B cell (primary cell): ENCODE measurements around the gene CMTM3. TPM values are rescaled to one million over a fixed set of nuclear protein-coding genes. Genes with fewer than 3 reads are reported as not detected.

Source experiments
- ATAC-seq: fragments of 200-7000 bp; cut with Tn5 transposase; one replicate; pipeline ENCODE4 v1.10.0; 2021; ENCODE audit warnings: low read depth, mild to moderate bottlenecking, moderate number of reproducible peaks, moderate library complexity
- CTCF ChIA-PET: fragments of 350-600 bp; sonication (Branson Sonifier 250); formaldehyde crosslinking; loops from one replicate; lab custom pipeline; 2021; ENCODE audit warnings: antibody characterized with exemption, inconsistent platforms; lab: Charles Lee
- POLR2A ChIA-PET: fragments of 350-600 bp; sonication (Branson Sonifier 250); formaldehyde crosslinking; loops from one replicate; lab custom pipeline; 2021; ENCODE audit warnings: antibody characterized with exemption; lab: Charles Lee
- DNase-seq: peaks from one replicate; pipeline ENCODE4 v3.0.0; 2013
- H2AFZ ChIP-seq: 2 replicates; pipeline ENCODE4 v1.6.1; 2012; ENCODE audit warnings: mild to moderate bottlenecking, low read depth, low read length; ENCODE audit not compliant: insufficient read depth, poor library complexity, severe bottlenecking
- H3K27ac ChIP-seq, 2 donors: 1 replicate in 1 of 2; 2 replicates in 1 of 2; pipeline ENCODE4 v1.5.1; 2012 to 2013; ENCODE audit warnings: low read length in 2 of 2, mild to moderate bottlenecking in 2 of 2, moderate library complexity in 1 of 2
- H3K27me3 ChIP-seq, 4 experiments: fragments of 200-600 bp in 1 of 4; sonication (generic) in 1 of 4; replicated peaks in 1 of 4; 1 replicate in 2 of 4; 2 replicates in 2 of 4; pipeline versions ENCODE4 v1.6.1 to v1.7.0; 2013 to 2016; ENCODE audit warnings: low read length in 3 of 4, mild to moderate bottlenecking in 2 of 4, mixed read lengths in 1 of 4, moderate library complexity in 1 of 4; ENCODE audit not compliant: insufficient read depth in 4 of 4, control insufficient read depth in 3 of 4; ENCODE audit errors: control extremely low read depth in 1 of 4
- H3K36me3 ChIP-seq, 2 experiments: replicated peaks in 1 of 2; 1 replicate in 1 of 2; 2 replicates in 1 of 2; pipeline versions ENCODE4 v1.6.1 to v1.7.1; 2013; ENCODE audit warnings: low read length in 1 of 2; ENCODE audit not compliant: insufficient read depth in 2 of 2, control insufficient read depth in 1 of 2; ENCODE audit errors: control extremely low read depth in 1 of 2, extremely low read depth in 1 of 2
- H3K4me1 ChIP-seq, 2 donors: fragments of 200-600 bp in 1 of 2; sonication (generic) in 1 of 2; 1 replicate in 1 of 2; 2 replicates in 1 of 2; pipeline versions ENCODE4 v1.5.1 to v1.6.1; 2013 to 2017; ENCODE audit warnings: low read length in 2 of 2; ENCODE audit not compliant: control insufficient read depth in 2 of 2, insufficient read depth in 2 of 2
- H3K4me2 ChIP-seq: replicated peaks from 2 replicates; pipeline ENCODE3; 2012; ENCODE audit warnings: mild to moderate bottlenecking, low read depth, low read length; ENCODE audit not compliant: poor library complexity, severe bottlenecking
- H3K4me3 ChIP-seq, 5 experiments: fragments of 200-600 bp in 1 of 5; sonication (generic) in 1 of 5; 1 replicate in 3 of 5; 2 replicates in 2 of 5; pipeline versions ENCODE4 v1.5.1 to v1.7.0; 2011 to 2016; ENCODE audit warnings: low read length in 4 of 5, mild to moderate bottlenecking in 4 of 5, low read depth in 2 of 5, control low read depth in 1 of 5, moderate library complexity in 1 of 5; ENCODE audit not compliant: insufficient read depth in 1 of 5; ENCODE audit errors: control extremely low read depth in 1 of 5, extremely low read depth in 1 of 5
- H3K79me2 ChIP-seq: fragments of 200-600 bp; sonication (generic); one replicate; pipeline ENCODE4 v1.6.0; 2016; ENCODE audit warnings: low read length; ENCODE audit not compliant: control insufficient read depth, insufficient read depth
- H3K9ac ChIP-seq: fragments of 200-600 bp; sonication (generic); 2 replicates; pipeline ENCODE4 v1.6.1; 2017; ENCODE audit warnings: mild to moderate bottlenecking, low read length, moderate library complexity
- H3K9me3 ChIP-seq, 3 donors: one replicate each; pipeline versions ENCODE4 v1.6.1 to v1.7.1; 2013; ENCODE audit warnings: low read length in 2 of 3; ENCODE audit not compliant: control insufficient read depth in 2 of 3, insufficient read depth in 1 of 3; ENCODE audit errors: control extremely low read depth in 1 of 3
- H4K20me1 ChIP-seq: 2 replicates; pipeline ENCODE4 v1.6.0; 2012; ENCODE audit warnings: mild to moderate bottlenecking, low read length; ENCODE audit not compliant: insufficient read depth, control insufficient read depth, poor library complexity, severe bottlenecking
- H3K27ac Mint-ChIP-seq: one replicate; pipeline ENCODE4 v1.8.0; 2021; ENCODE audit warnings: mixed read lengths
- H3K27me3 Mint-ChIP-seq: one replicate; pipeline ENCODE4 v1.8.0; 2021; ENCODE audit warnings: mixed read lengths
- H3K4me1 Mint-ChIP-seq: one replicate; pipeline ENCODE4 v1.8.0; 2021; ENCODE audit warnings: mixed read lengths
- H3K4me3 Mint-ChIP-seq: one replicate; pipeline ENCODE4 v1.8.0; 2021; ENCODE audit warnings: mixed read lengths
- H3K9me3 Mint-ChIP-seq: one replicate; pipeline ENCODE4 v1.8.0; 2022; ENCODE audit warnings: mixed read lengths; ENCODE audit not compliant: insufficient read depth
- CTCF ChIP-seq: fragments of 200-600 bp; IDR thresholded peaks from one replicate; pipeline ENCODE4 v1.8.0; 2022; ENCODE audit warnings: antibody characterized with exemption, mild to moderate bottlenecking
- EZH2 ChIP-seq: IDR thresholded peaks from 2 replicates; pipeline ENCODE4 v1.6.1; 2012; ENCODE audit warnings: borderline replicate concordance, low read depth, mild to moderate bottlenecking, moderate library complexity, low read length; ENCODE audit not compliant: insufficient read depth, poor library complexity, severe bottlenecking
- WGBS: methylation state at CpG from one replicate; pipeline ENCODE4 v1.1.5; 2013; ENCODE audit warnings: missing lambda C conversion rate; ENCODE audit not compliant: insufficient coverage; 5-methylcytosine and 5-hydroxymethylcytosine counted together
- intact Hi-C: fragments of 100-400 bp; cut with micrococcal nuclease; formaldehyde crosslinking; loops from one replicate; pipeline ENCODE4 v1.10.0; 2022
- polyA plus RNA-seq: library from polyadenylated mRNA; depleted of rRNA; stranded (reverse); fragments of >200 nt; gene quantifications from 2 replicates; pipeline ENCODE4 v1.2.3, GENCODE V29; 2012
- total RNA-seq, 2 donors: library from RNA; stranded (reverse); fragments of 120-200 nt in 1 of 2; gene quantifications; 1 replicate in 1 of 2; 2 replicates in 1 of 2; pipeline versions ENCODE4 v1.2.3 to v1.2.4, GENCODE V29; 2013 to 2022

Gene CMTM3
- total and polyA plus RNA-seq, 2 donors (not counting 1 experiment from before 2014, with no cell fraction given): 7.5 to 8.7 TPM

- 64% methylated on average over 2 of the region's 3 CpGs for WGBS
- H3K9ac ChIP-seq: no peak overlapping the region
- Mint-ChIP-seq H3K4me1 (peaks cover 22% of the 10 kb centered on the region), H3K9me3 (no peaks in the 10 kb centered on the region), H3K4me3 (no peak overlapping the region), H3K27me3 (peaks cover 50% of the 10 kb centered on the region), H3K27ac (no peak overlapping the region)
- POLR2A ChIA-PET: interaction anchor here (1.3 kb wide), 1 partner anchor 58 kb away, joined by 7 read pairs; no protein-coding TSS in a partner anchor
- H3K79me2 ChIP-seq: no peaks in the 10 kb centered on the region
- no peak overlapping the region for H3K4me2 ChIP-seq
- peaks cover 0 to 2% (median 0%) of the 10 kb centered on the region in 3 donors for H3K9me3 ChIP-seq
- no peaks in the 10 kb centered on the region for H3K36me3 ChIP-seq
- peaks cover 5% of the 10 kb centered on the region for H4K20me1 ChIP-seq
- intact Hi-C loops: no loop called here
- H3K27me3 ChIP-seq: peaks cover 0 to 44% (median 32%) of the 10 kb centered on the region in 4 experiments
- CTCF ChIA-PET: interaction anchor here (1.0 to 4.6 kb wide), 4 partner anchors 9 to 24 kb away, joined by 3 to 20 read pairs (median 4); no protein-coding TSS in a partner anchor
- H3K27ac ChIP-seq: no peak overlapping the region
- DNase-seq: no peak
- no peak overlapping the region for H3K4me3 ChIP-seq
- no peak for ATAC-seq
- no peak overlapping the region for H2AFZ ChIP-seq
- TF ChIP-seq EZH2 (no peak), CTCF (no peak)
- H3K4me1 ChIP-seq: peaks cover 21 to 26% of the 10 kb centered on the region in 2 donors
These were observed 23.1 kb upstream of the CMTM3 start for GRCh38 chr16:66581246-66581952.
